Endothelial cell (in vitro differentiated cells): ENCODE data around the gene MGAT4A. TPM values are rescaled to one million over a fixed set of nuclear protein-coding genes. Genes with fewer than 3 reads are reported as not detected.

Experiments used
- DNase-seq: peaks from one replicate; pipeline ENCODE4 v3.0.0; 2021; ENCODE audit warnings: low spot score
- H3K27ac Mint-ChIP-seq: one replicate; pipeline ENCODE4 v1.8.0; 2021; ENCODE audit warnings: mixed read lengths, inconsistent platforms; ENCODE audit not compliant: unreplicated experiment
- H3K27me3 Mint-ChIP-seq: one replicate; pipeline ENCODE4 v1.8.0; 2021; ENCODE audit warnings: mild to moderate bottlenecking, moderate library complexity, mixed read lengths, inconsistent platforms; ENCODE audit not compliant: unreplicated experiment
- H3K36me3 Mint-ChIP-seq: one replicate; pipeline ENCODE4 v1.8.0; 2021; ENCODE audit warnings: mild to moderate bottlenecking, low read depth, mixed read lengths, inconsistent platforms; ENCODE audit not compliant: unreplicated experiment
- H3K4me1 Mint-ChIP-seq: one replicate; pipeline ENCODE4 v1.8.0; 2021; ENCODE audit warnings: mild to moderate bottlenecking, mixed read lengths, inconsistent platforms; ENCODE audit not compliant: unreplicated experiment
- H3K4me3 Mint-ChIP-seq: one replicate; pipeline ENCODE4 v1.8.0; 2021; ENCODE audit warnings: mild to moderate bottlenecking, mixed read lengths, inconsistent platforms; ENCODE audit not compliant: unreplicated experiment
- H3K9me3 Mint-ChIP-seq: one replicate; pipeline ENCODE4 v1.8.0; 2021; ENCODE audit warnings: mixed read lengths, inconsistent platforms; ENCODE audit not compliant: unreplicated experiment
- total RNA-seq: library from RNA; stranded (reverse); fragmentation: NEBNext Ultra II Directional; extraction: Animal tissue kit (Norgen Biotek cat#: 25700); gene quantifications from one replicate; pipeline ENCODE4 v1.2.1, GENCODE V29; 2021; ENCODE audit not compliant: unreplicated experiment
- TF ChIP-seq, protein P1 (sequence below): fragments of 200-600 bp; sonication (generic); IDR thresholded peaks from one replicate; pipeline ENCODE4 v1.5.0; 2021; ENCODE audit warnings: antibody characterized with exemption; ENCODE audit not compliant: unreplicated experiment

MGAT4A gene
- total RNA-seq, 1 donor from 2014 or later = 7.3 TPM

DNA sequence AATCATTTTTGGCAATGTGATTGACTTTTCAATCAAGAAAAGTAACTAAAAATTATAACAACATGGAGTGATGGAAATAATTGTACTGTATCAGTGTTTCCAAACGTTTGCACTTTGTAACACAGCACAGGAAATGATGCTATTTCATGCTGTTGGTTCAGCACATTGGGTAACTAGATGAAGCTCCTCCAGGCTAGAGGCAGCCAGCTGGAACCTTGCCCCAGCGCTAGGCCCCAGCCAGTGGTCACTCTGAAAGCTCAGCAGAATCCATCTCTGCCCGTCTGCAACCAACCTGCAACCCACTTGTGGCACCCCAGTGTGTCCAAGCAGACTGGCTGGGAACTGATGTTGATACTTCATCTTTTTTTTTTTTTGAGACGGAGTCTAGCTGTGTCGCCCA, 107.3 kb downstream of the MGAT4A start:
- Mint-ChIP-seq H3K4me1 (peaks cover 8% of the 10 kb centered on the region), H3K36me3 (no peaks in the 10 kb centered on the region), H3K27ac (no peak overlapping the region), H3K27me3 (no peaks in the 10 kb centered on the region), H3K4me3 (no peak overlapping the region), H3K9me3 (no peaks in the 10 kb centered on the region)
- DNase-seq = no peak
- TF ChIP-seq, protein P1, sequence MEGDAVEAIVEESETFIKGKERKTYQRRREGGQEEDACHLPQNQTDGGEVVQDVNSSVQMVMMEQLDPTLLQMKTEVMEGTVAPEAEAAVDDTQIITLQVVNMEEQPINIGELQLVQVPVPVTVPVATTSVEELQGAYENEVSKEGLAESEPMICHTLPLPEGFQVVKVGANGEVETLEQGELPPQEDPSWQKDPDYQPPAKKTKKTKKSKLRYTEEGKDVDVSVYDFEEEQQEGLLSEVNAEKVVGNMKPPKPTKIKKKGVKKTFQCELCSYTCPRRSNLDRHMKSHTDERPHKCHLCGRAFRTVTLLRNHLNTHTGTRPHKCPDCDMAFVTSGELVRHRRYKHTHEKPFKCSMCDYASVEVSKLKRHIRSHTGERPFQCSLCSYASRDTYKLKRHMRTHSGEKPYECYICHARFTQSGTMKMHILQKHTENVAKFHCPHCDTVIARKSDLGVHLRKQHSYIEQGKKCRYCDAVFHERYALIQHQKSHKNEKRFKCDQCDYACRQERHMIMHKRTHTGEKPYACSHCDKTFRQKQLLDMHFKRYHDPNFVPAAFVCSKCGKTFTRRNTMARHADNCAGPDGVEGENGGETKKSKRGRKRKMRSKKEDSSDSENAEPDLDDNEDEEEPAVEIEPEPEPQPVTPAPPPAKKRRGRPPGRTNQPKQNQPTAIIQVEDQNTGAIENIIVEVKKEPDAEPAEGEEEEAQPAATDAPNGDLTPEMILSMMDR = no peak

- peaks cover 8% of the 10 kb centered on the region for H3K36me3 Mint-ChIP-seq
- no peak for DNase-seq
- H3K4me1 Mint-ChIP-seq = no peaks in the 10 kb centered on the region
- no peaks in the 10 kb centered on the region for H3K9me3 Mint-ChIP-seq
- H3K27me3 Mint-ChIP-seq = no peaks in the 10 kb centered on the region
- H3K4me3 Mint-ChIP-seq = no peak overlapping the region
- TF ChIP-seq, protein P1 = no peak
- H3K27ac Mint-ChIP-seq = no peak overlapping the region
Measured at GRCh38 chr2:98617149-98617548, 113.8 kb downstream of the MGAT4A start.

- H3K36me3 Mint-ChIP-seq = peaks cover 8% of the 10 kb centered on the region
- no peaks in the 10 kb centered on the region for H3K27me3 Mint-ChIP-seq
- no peaks in the 10 kb centered on the region for H3K9me3 Mint-ChIP-seq
- TF ChIP-seq, protein P1 = no peak
- H3K4me1 Mint-ChIP-seq = peaks cover 11% of the 10 kb centered on the region
- DNase-seq = no peak
- H3K4me3 Mint-ChIP-seq = no peak overlapping the region
- H3K27ac Mint-ChIP-seq = no peak overlapping the region
Measured at GRCh38 chr2:98615481-98615880, 115.5 kb downstream of the MGAT4A start.

- Mint-ChIP-seq H3K27ac (no peak overlapping the region), H3K36me3 (peaks cover 11% of the 10 kb centered on the region), H3K4me1 (peaks cover 23% of the 10 kb centered on the region), H3K27me3 (no peaks in the 10 kb centered on the region), H3K9me3 (no peaks in the 10 kb centered on the region), H3K4me3 (no peak overlapping the region)
- TF ChIP-seq, protein P1 = no peak
- no peak for DNase-seq
Measured at GRCh38 chr2:98614024-98614739, 116.8 kb downstream of the MGAT4A start.

- H3K9me3 Mint-ChIP-seq = no peaks in the 10 kb centered on the region
- TF ChIP-seq, protein P1 = no peak
- H3K4me3 Mint-ChIP-seq = peak overlapping the region; percentile 94
- peak; percentile 29 for DNase-seq
- H3K4me1 Mint-ChIP-seq = peaks cover 35% of the 10 kb centered on the region
- no peaks in the 10 kb centered on the region for H3K27me3 Mint-ChIP-seq
- peaks cover 17% of the 10 kb centered on the region for H3K36me3 Mint-ChIP-seq
- peak overlapping the region; percentile 92 for H3K27ac Mint-ChIP-seq
Measured at GRCh38 chr2:98608962-98609604, 121.8 kb downstream of the MGAT4A start.
